Measurements from ENCODE around the gene CLTCL1.

The CLTCL1 gene

DNA sequence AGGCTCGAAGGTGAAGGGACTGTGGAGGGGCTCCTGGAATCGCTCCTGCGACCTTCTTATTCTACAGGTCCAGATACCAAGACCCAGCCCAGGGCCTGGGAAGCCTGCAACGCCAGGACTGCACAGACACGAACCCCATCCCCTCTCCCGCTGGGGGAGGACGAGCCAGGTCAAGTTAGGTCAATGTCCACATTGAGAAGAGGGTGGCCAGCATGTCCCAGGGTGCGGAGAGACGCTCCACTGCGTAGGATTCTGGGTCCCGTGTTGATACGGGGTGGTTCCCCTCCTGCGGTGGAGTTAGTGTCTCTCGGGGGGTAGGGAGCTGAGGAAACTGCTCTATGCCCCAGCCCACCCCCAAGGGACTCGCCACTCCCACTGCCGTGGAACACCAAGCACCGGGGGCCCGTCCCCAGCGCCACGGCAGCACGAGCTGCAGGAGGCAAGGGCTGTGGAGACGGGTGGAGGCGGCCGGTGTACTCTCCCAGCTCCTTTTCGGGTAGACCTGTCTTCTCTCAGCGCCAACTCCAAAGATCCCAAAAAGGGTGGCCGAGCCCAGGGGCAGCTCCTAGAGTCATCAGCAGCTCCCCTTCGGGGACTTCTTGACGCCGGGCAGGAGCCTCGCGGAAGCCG lies 143.0 kb downstream of the CLTCL1 start:
- no peak for DNase-seq

DNA sequence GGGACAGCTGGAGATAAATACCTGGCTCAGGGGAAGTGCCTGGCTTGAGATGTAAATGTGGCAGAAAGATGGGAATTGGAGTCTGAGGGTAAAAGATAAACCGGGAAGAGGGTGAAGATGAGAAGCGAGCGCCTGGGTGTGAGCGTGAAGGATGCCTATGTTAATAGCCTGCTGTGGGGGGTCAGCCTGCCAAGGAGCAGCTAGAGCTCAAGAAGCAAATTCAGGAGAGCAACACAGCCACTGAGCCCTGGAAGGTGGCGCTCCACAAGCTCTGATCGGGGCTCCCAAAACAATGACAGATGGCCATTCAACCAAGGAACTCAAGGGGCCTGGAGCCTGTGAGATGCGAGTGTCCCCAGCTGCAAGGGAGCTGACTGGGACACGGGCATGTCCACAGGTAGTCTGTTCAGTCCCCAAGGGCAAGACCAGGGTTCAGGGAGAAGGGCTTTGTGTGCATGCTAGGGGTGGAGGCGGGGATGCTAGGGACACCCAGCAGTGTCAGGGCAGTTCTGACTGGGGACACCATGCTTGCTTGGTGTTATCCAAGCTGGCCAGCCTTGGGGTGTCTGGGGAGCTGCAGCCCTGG lies 144.2 kb downstream of the CLTCL1 start:
- no peak for DNase-seq

DNA sequence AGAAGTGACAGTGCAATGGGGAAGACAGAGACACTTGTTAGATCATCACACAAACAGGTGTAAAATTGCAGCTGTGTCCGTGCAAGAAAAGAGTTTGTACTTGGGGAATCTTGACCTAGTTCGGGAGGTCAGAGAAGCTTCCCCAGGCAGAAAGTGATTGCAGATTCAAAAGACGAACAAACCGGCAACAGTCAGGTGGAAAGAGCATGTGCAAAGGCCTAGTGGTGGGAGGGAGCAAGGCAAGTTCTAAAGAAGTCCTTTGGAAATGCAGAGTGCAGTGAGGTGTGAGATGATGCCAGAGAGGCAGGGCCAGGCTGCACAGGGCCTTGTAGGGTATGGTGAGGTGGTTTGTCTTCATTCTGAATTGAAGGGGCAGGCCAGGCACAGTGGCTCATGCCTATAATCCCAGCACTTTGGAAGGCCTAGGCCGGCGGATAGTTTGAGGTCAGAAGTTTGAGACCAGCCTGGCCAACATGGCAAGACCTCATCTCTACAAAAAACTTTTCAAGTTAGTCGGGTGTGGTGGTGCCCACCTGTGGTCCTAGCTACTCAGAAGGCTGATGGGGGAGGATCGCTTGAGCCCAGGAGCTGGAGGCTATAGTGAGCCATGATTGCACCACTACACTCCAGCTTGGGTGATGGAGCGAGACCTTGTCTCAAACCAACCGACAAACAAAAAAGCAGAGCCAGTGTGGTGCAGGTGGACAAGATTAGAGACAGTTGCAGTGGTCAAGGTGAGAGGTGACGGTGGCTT lies 145.1 kb downstream of the CLTCL1 start:
- DNase-seq = no peak

DNA sequence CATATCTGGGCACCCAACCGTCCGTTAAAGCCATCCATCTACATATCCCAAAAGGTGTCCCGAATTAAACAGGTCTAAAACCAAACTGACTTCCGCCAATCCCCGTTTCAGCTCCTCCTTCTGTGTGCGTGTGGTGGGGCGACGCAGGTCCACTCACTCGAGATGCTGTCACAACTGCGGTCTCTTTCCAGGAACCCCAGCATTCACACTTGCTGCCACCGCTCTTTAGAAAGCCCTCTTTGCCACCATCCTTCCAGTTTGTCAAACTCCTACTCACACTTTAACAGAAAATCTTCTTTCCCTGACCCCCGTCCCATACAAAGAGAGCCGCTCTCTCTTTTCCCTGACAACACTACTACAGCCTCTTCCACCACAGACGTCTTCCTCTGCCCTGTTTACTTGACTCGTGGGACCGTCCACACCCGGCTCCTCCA lies 147.5 kb downstream of the CLTCL1 start:
- no peak for DNase-seq

DNA sequence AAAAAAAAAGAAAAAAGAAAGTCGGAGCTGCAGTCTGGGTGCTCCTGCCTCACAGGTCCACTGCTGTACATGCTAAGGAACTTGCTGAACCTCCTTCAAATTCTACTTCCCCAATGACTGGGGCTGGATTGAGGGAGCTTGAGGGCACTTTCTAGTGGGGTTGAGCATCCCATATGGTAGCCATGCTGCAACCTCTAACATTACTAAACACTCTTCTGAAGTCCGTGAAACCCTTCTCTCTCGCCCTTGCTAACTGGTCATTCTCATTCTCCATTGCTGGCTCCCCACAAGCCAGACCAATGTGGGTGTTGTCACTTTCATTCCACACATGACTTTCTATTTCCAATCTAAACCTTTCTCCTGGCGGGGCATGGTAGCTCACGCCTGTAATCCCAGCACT lies 148.3 kb downstream of the CLTCL1 start:
- DNase-seq = no peak

DNA sequence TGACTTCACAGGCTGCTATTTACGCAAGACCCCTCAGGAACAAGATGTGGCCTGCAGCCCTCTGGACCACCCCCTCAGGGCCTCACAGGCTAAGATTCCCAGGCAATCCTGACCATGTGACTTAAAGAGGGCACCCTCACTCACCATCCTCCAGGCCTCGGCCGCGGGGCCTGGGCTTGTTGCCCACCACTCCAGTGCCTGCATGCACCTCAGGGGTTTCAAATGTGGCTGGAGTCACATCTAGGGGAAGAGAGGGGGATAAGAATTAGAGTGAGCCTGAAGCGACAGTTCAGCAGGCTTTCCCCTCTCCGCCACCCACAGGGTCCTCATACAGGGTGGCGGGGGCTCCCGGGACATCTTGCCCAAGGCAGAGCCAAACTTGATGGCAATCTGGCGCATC lies 149.1 kb downstream of the CLTCL1 start:
- no peak for DNase-seq

DNA sequence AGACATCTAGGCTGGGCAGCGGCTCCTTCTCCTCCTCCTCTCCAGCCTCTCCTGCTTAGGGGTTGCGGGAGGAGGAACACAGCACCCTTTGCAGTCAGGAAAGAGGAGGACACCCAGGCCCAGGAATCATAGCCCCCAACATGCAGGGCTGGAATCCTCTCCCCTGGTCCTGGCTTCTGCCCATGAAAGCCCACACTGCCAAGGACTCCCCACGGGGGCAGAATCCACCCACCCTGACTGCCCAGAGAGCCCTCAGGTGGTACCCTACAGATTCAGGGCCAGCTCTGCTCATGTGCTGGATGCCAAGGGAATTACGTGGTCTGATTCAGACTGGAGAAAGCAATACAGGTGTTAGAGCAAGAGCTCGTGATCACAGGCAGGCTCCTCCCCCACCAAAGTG lies 151.5 kb downstream of the CLTCL1 start:
- no peak for DNase-seq

DNA sequence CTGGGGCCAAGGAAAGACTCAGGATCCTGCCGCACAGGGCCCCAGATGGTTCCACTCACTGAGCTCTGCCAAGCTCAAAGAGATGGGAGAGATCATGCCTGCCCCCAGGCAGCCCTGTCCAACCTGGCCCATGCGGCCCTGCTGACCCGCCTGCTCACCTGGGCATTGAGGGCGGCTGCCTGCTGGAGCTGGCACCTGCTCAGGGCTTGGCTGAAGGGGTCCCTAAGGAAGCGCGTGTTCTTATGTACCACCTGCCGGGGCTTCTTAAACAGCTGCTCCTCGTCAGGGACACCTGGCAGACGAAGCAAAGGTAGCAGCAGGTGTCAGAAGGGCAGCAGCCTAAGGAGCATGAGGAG lies 152.5 kb downstream of the CLTCL1 start:
- DNase-seq = no peak

DNA sequence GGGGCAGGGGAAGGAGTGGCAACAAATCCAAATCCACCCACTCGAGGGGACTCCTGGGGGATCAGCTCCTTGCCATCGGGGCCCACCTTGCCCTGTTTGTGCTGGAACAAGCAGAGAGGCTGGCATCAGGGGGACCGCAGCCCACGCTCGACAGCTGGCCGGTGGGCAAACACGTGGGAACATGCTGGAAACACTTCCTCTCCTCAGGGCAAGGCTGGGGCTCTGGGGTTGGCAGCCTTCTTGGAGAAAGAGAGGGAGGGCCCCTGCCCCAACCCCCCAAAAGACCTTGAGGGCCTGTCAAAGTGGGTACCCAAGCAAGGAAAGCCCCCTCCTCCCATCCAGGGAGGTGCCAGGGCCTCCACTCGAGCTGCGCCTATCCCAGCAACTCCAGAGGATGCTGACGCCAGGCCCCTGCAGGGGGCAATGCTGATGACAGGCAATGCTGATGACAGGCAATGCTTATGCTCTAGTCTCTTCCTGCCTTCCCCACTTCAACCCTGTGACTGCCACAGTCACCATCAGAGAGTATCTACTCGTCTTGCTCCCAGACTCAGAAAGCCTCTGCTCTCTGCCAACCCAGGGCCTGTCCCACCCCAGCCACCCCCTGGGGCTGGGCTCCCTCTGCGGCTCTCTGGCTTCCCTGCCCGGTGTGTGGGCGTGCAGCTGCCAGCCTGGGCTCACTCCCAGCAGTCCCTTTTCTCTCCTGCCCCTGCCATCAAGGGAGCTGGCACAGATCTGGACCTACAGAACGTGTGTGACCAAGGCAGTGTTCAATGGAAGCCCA lies 153.1 kb downstream of the CLTCL1 start:
- no peak for DNase-seq

DNA sequence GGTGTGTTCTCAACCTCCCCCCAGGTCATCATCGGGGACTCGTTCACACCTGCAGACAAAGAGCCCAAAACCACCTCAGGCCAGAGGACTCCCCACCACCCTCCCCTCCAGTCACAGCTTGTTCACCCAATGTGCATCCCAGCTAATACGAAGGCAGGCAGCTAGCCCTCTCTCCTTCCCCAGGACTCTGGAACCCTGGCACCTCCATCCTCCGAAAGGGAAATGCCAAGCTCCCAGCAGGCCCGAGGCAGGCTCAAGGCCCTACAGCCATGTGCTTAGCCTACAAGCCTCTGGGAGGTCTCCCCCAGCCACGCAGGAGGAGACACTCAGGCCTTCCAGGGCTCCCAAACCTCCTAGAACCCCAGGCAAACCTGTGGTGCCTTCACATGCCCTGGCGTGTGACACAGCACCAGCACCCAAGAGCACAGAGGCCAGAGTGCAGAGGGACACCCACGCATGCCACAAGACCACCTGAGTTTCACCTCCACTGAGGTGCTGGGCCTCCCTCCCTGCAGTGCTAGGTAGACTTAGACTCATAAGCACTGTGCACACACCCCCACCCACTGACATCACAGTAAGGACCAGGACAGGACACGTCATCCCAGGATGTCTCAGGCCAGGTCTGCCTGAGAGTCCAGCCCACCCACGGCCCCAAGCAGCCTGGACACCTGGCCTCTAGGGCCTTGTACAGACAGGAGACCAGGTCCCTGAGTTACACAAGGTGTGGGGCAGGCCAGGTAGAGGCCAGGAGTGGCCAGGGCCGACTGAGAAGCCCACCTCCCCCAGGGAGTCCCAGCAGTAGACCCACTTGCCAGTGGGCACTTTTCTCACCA lies 153.9 kb downstream of the CLTCL1 start:
- no peak for DNase-seq

DNA sequence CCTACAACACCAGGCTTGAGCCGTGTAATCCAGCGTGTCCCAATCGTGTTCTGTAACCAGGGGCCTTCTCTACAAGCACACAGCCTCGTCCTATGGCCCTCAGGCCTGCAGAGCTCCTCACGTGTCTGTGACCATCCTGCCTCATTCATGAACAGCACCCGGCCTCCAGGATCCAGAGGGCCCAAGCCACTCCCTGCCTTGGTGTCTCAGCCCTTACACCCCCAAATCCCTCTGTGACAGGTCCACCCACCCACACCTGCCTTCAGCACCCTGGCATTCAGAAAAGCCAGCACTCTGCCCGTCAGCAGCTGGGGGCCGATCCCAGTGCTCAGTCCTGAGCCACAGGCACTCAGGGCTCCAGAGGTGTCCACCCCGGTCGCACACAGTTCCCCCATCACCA lies 154.6 kb downstream of the CLTCL1 start:
- DNase-seq = no peak

DNA sequence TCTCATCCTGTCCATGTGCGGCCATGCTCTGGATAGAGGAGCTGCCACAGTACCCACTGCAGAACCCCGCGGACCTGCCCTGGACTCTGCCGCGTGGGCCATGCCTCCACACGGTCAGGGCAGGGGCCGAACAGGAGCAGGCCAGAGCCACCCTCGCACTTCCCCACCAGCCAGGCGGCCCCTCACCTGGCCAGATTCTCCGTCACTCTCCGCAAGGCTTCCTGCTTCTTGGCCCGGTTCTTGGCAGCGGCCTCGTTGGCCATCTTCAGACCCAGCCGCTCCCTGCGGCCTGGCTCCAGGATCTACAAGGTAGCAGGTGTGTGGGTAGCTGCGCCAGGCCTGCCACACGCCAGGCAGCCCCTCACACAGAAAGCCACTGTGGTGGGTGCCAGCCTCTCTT lies 156.6 kb downstream of the CLTCL1 start:
- no peak for DNase-seq

DNA sequence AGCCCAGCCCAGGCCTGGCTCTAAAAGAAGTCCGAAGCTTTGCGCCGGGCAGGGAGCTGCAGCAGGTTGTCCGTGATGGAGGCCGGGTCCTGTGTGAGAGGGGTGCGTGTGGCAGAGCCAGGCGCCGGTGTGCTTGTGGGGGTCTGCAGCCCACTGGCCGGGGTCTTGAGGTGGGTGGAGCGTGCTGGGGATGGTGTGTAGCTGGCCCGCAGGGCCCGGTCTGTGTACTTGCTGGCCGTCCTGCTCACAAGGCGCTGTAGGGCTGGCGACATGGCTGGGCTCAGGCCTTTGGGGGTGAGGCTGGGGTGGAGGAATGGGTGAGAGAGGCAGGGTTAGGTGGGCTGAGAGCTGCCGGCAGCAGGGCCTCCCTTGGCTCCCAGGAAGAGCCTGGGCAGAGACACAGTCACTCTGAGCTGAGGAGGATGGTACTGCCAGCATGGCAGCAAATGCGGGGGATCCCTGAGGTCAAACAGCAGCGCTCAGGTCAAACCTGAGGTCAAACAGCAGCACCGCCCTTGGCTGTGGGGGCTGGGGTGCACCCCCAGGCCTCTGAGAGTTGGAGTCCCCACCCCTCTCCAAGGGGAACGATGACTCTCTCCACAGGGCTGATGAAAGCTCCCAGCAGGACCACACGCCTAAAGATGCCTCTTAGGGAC lies 157.2 kb downstream of the CLTCL1 start:
- no peak for DNase-seq

DNA sequence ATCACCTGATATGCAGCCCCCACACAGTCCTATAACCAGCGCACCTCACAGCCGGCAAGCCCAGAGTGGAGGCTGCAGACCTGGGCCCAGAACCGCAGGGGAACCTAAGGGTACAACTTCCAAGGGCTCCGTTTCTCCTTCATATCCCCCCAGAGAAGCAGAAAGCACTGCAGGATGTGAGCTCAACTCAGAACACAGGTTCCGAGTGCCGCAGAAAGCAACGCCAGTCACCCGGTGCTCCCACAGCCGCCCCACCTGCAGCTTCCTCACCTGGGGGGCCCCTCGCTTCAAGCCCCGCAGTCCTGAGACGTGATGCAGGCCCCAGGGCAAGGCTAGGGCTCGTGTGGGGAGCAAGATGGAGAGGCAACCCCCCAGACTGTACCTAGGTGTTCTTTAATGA lies 158.0 kb downstream of the CLTCL1 start:
- no peak for DNase-seq

DNA sequence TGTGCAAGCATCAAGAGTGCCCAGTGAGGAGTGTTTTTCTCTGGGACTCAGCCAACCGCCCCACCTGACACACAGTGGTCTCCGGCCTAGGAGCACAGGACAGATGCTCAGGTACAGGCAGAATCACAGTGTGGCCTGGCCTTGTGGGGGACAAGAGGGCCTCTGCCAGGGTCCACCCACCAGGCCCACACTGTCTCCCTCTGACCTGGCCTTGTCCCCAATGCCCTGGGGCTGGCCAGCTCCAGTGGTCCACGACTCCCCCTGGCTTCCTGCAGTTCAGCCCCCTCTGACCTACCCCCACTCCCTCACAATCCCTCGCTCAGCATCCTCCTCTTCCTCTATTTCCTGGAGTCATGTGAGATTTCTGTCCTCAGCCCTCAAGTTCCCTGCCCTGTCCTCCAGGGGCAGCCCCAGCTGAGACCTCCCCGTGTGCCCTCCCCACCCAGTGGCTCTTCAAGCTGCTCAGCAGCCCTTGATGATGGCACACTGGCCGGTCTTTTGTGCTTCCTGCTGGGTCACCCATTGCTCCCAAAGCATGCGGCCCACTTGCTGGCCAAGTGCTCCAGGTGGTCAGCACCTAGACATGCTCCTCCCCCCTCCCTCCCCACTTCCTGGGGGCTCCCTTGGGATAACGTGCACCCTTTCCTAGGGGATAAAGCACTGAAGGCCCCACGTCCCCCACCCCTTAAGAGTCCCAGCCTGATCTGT lies 158.7 kb downstream of the CLTCL1 start:
- DNase-seq = no peak

DNA sequence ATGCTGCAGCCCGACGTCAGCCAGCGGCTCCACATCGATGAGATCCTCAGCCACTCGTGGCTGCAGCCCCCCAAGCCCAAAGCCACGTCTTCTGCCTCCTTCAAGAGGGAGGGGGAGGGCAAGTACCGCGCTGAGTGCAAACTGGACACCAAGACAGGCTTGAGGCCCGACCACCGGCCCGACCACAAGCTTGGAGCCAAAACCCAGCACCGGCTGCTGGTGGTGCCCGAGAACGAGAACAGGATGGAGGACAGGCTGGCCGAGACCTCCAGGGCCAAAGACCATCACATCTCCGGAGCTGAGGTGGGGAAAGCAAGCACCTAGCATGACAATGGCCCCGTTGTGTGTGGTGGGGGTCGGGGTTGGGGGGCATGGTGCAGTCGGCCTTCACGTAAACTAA lies 159.4 kb downstream of the CLTCL1 start:
- DNase-seq = no peak

DNA sequence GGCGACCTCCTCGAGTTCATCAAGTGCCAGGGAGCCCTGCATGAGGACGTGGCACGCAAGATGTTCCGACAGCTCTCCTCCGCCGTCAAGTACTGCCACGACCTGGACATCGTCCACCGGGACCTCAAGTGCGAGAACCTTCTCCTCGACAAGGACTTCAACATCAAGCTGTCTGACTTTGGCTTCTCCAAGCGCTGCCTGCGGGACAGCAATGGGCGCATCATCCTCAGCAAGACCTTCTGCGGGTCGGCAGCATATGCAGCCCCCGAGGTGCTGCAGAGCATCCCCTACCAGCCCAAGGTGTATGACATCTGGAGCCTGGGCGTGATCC lies 159.9 kb downstream of the CLTCL1 start:
- DNase-seq = no peak

DNA sequence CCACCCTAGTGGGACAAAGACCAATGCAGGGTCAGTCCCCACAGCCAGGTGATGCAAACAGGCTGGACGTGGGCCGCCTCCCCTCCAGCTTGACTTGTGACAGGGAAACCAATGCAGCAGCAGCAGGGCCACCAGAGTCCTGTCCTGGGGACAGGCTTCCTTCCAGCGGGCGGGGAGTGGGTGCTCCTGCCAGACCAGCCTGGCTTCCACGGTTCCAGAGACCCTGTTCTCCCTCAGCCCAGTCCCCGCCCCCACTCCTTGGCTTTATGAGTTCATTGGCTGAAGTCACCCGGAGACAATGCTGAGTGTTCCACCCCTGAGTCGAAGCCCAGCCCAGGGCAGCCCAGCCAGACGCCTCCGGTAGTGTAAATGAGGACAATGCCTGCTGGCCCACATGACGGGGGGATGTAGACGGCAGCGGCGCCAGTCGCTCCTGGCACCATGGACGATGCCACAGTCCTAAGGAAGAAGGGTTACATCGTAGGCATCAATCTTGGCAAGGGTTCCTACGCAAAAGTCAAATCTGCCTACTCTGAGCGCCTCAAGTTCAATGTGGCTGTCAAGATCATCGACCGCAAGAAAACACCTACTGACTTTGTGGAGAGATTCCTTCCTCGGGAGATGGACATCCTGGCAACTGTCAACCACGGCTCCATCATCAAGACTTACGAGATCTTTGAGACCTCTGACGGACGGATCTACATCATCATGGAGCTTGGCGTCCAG lies 160.4 kb downstream of the CLTCL1 start, which contains the start of gene TSSK2:
Gene TSSK2 (plus strand): TSS at position 350 of the 726 bp plus-strand sequence. CDS start 92 bp downstream, at position 442.
- DNase-seq = no peak

DNA sequence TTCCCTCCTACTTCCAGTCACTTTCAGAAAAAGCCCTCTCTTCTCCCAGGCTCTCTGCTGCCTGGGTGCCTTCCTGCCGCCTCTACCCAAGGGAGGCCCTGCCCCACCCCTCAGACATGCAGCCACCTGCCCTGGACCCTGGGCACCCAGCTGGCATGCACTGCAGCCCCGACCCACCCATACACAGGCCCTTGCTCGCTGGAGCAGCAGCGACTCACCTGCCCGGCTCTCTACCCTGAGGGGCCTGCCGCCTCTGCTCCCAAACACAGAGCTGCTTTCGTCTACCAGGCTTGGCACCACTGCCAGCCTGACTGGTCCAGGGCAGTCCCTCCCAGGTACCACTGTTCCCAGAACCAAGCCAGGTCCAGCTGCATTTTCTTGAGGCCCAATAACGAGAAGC lies 161.6 kb downstream of the CLTCL1 start:
- DNase-seq = no peak

Measured in NCI-H2081 (cell line).